ENCODE measurements around the gene LTC4S.

DNA sequence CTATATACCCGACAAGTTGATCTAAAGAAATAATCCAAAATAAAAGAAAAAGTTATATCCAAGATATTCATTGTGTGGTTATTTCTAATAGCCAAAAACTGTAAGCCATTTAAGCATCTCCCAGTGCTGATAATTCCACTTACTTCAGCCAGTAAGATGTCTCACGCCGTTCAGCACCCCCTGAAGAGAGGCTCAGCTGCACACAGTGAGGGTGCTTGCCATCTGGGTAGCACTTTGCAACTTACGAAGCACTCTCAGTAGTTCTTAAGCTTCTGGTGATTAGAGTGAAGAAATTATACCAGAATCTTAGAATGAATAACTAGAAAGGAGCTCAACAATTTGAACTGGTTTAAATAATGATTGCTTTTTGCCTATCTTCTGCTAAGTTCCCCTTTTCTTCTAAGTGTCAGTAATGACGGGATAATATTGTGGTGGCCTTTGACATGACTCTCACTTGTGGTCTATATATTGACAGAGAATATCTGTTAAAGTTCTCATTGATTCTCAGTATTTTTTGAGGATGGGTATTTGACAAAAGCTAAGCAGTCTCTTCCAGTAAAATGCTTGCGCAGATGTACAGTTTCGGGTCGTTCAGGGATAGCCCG is 26.2 kb upstream of the LTC4S start:
- TF ChIP-seq RAD21 (conservative IDR thresholded peaks at IDR 0.05 in 1 of 2, IDR thresholded peaks at IDR 0.05 in 1 of 2) (no peak), POLR2A (IDR thresholded peaks at IDR 0.05; ENCODE audit: low read length) (no peak), HDAC2 (IDR thresholded peaks at IDR 0.05) (no peak), KDM1A (IDR thresholded peaks at IDR 0.05; ENCODE audit: low read depth) (no peak), RNF2 (IDR thresholded peaks at IDR 0.05; ENCODE audit: borderline replicate concordance, low read depth) (no peak), SREBF2 (IDR thresholded peaks at IDR 0.05) (no peak)
- TF ChIP-seq, protein P1, sequence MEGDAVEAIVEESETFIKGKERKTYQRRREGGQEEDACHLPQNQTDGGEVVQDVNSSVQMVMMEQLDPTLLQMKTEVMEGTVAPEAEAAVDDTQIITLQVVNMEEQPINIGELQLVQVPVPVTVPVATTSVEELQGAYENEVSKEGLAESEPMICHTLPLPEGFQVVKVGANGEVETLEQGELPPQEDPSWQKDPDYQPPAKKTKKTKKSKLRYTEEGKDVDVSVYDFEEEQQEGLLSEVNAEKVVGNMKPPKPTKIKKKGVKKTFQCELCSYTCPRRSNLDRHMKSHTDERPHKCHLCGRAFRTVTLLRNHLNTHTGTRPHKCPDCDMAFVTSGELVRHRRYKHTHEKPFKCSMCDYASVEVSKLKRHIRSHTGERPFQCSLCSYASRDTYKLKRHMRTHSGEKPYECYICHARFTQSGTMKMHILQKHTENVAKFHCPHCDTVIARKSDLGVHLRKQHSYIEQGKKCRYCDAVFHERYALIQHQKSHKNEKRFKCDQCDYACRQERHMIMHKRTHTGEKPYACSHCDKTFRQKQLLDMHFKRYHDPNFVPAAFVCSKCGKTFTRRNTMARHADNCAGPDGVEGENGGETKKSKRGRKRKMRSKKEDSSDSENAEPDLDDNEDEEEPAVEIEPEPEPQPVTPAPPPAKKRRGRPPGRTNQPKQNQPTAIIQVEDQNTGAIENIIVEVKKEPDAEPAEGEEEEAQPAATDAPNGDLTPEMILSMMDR (IDR thresholded peaks at IDR 0.05), result no peak
- TF ChIP-seq, protein P2, sequence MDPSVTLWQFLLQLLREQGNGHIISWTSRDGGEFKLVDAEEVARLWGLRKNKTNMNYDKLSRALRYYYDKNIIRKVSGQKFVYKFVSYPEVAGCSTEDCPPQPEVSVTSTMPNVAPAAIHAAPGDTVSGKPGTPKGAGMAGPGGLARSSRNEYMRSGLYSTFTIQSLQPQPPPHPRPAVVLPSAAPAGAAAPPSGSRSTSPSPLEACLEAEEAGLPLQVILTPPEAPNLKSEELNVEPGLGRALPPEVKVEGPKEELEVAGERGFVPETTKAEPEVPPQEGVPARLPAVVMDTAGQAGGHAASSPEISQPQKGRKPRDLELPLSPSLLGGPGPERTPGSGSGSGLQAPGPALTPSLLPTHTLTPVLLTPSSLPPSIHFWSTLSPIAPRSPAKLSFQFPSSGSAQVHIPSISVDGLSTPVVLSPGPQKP (IDR thresholded peaks at IDR 0.05; ENCODE audit: low read depth, low read length), result no peak
